ENCODE data around the gene TAS2R13. TPM values are rescaled to one million over a fixed set of nuclear protein-coding genes. Genes with fewer than 3 reads are reported as not detected.

The TAS2R13 gene
- total RNA-seq, 1 donor from 2014 or later: 0.90 TPM

- H3K27me3 Mint-ChIP-seq (ENCODE audit: unreplicated experiment): no peaks in the 10 kb centered on the region
- peaks cover 26% of the 10 kb centered on the region for H3K36me3 Mint-ChIP-seq (ENCODE audit: low read depth, unreplicated experiment)
- no peaks in the 10 kb centered on the region for H3K4me1 Mint-ChIP-seq (ENCODE audit: unreplicated experiment)
- no peak overlapping the region for H3K27ac Mint-ChIP-seq (ENCODE audit: unreplicated experiment)
- no peak overlapping the region for H3K4me3 Mint-ChIP-seq (ENCODE audit: unreplicated experiment)
- DNase-seq (ENCODE audit: low spot score): no peak
- TF ChIP-seq CTCF (IDR thresholded peaks at IDR 0.05; ENCODE audit: unreplicated experiment): no peak
- peaks cover 10% of the 10 kb centered on the region for H3K9me3 Mint-ChIP-seq (ENCODE audit: unreplicated experiment)
Measured at GRCh38 chr12:10861366-10861765, 48.0 kb downstream of the TAS2R13 start.

Other genes with a start within 250 kb of the TAS2R13 start
- 11.4 TPM for gene STYK1, start 235.5 kb downstream of the TAS2R13 start, total RNA-seq (ENCODE audit: unreplicated experiment)
- 494 TPM for gene YBX3, start 186.2 kb downstream of the TAS2R13 start, total RNA-seq (ENCODE audit: unreplicated experiment)
- not detected for gene TAS2R7, start 106.9 kb downstream of the TAS2R13 start, total RNA-seq (ENCODE audit: unreplicated experiment)
- gene TAS2R8, start 102.3 kb downstream of the TAS2R13 start, total RNA-seq (ENCODE audit: unreplicated experiment): 0.44 TPM
- not detected for gene TAS2R9, start 99.4 kb downstream of the TAS2R13 start, total RNA-seq (ENCODE audit: unreplicated experiment)
- 0.87 TPM for gene TAS2R10, start 83.2 kb downstream of the TAS2R13 start, total RNA-seq (ENCODE audit: unreplicated experiment)
- gene PRR4, start 60.1 kb downstream of the TAS2R13 start, total RNA-seq (ENCODE audit: unreplicated experiment): 3.7 TPM
- 15.6 TPM for gene PRH1, start 25.3 kb downstream of the TAS2R13 start, total RNA-seq (ENCODE audit: unreplicated experiment)
- gene PRH2, start 19.7 kb upstream of the TAS2R13 start, total RNA-seq (ENCODE audit: unreplicated experiment): not detected
- gene TAS2R14, start 29.7 kb upstream of the TAS2R13 start, total RNA-seq (ENCODE audit: unreplicated experiment): 2.0 TPM
- 1.2 TPM for gene TAS2R50, start 77.3 kb upstream of the TAS2R13 start, total RNA-seq (ENCODE audit: unreplicated experiment)
- 1.7 TPM for gene TAS2R20, start 88.7 kb upstream of the TAS2R13 start, total RNA-seq (ENCODE audit: unreplicated experiment)
- gene TAS2R19, start 113.1 kb upstream of the TAS2R13 start, total RNA-seq (ENCODE audit: unreplicated experiment): 3.4 TPM
- 3.1 TPM for gene TAS2R31, start 121.8 kb upstream of the TAS2R13 start, total RNA-seq (ENCODE audit: unreplicated experiment)
- 0.82 TPM for gene TAS2R46, start 152.7 kb upstream of the TAS2R13 start, total RNA-seq (ENCODE audit: unreplicated experiment)
- 0.62 TPM for gene TAS2R43, start 182.8 kb upstream of the TAS2R13 start, total RNA-seq (ENCODE audit: unreplicated experiment)
- 1.7 TPM for gene TAS2R30, start 225.1 kb upstream of the TAS2R13 start, total RNA-seq (ENCODE audit: unreplicated experiment)

Measured in endothelial cell (in vitro differentiated cells).